Cortex of kidney (tissue), 1 donor: Measurements from ENCODE around the gene MIPEP.

Source experiments
- DNase-seq: peaks from one replicate; lab custom pipeline; 2025; lab: John Stamatoyannopoulos, UW

MIPEP gene

GRCh38 chr13:23852351-23852750, 36.8 kb downstream of the MIPEP start:
- DNase-seq = no peak

DNA sequence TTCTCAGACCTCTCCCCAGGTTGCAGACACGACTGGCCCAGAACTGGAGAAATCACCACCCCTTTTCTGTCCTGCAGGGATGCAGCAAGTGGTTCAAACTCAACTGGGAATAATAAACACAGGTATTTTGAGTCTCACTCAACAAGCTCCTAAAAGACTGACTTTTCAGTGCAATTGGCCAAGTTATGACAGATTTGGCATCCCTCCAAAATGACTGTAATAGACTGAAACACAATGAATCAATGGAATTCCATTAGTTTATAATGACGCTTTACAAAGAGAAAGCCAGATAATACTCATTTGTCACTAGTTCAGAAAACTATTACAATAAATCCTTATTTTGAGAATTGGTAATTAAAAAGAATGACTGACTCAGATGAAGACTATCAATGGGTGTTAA, 38.1 kb downstream of the MIPEP start:
- DNase-seq = no peak

- DNase-seq = no peak
Observed at GRCh38 chr13:23850134-23850533, 39.1 kb downstream of the MIPEP start.

DNA sequence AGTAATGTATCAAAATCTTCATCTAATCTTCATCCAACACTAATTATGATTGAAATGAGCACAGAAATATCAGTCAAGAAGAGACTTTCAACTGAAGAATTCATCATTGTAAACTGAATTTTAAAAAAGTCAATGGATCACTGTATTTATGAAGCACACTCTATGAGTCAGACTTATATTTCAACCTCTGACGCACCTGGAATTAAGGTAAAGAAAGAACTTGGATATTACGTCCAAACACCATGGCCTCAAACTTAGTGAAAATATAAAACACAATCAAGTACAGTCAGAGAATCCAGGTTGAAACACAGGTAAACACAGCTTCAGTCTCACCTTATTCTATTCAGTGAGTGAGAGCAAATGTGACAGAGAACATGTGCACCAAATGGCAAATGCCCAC, 39.5 kb downstream of the MIPEP start:
- no peak for DNase-seq

GRCh38 chr13:23848646-23849141, 40.5 kb downstream of the MIPEP start:
- no peak for DNase-seq

DNA sequence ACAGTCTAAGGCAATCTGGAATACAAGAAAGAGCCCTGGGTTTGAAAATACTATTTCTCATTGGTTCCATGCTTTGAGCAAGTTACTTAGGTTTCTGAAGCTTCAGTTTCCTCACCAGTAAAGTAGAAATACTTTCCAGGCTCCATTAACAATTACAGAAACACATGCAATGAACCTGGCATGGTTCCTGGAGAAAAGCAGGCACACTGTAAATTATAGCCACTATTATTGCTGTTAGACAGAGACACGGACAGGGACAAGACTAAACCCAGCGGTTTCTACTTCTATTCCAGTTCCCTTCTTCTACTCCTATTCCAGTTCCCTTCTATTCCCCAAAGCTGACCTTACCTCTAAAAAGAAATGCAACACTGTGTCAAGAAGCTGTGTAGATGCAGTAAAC, 41.2 kb downstream of the MIPEP start:
- DNase-seq = no peak

DNA sequence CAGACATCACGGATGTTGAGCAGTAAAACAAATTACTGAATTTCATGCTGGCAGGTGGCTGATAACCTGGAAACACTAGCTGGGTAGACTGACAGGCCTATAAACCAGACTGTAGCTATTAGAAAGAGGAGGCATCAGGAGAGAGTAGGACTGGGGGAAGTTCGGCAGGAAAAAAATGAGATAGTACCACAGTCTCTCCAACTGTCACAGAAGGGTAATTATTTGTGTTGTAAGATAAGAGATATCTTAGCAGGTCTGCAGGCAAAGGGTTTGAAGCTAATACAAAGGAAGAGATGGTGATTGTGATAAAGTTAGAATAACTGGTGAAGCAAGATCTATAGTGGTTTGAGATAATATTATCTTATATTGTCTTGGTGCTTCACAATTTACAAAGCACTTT, 41.7 kb downstream of the MIPEP start:
- no peak for DNase-seq

DNA sequence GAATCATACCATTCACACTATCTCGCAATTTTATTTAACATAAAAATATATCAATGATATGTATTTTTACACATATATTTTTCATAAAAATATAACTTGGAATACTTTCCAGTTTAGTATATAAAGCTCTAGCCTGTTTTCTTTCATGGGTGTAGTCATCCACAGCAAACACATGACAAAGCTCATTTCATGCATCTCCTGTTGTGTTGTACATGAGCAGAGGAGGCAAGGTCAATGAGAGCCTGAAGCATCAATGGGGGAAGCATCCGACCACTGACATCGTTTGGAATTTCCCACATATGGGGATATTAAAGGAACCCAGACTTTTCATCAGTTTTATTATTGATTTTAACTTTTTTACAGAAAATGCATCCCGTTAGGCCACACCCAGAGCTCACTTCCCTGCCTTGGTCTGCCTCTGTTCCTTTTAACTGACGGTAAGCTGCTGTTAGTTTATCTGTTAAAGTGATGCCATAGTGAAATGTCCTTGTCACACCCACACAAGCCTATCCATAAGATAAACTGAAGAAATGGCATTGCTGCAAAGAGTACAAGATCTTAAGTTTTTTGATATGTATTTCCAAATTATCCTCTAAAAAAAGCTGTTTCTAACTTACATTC, 44.0 kb downstream of the MIPEP start:
- no peak for DNase-seq

DNA sequence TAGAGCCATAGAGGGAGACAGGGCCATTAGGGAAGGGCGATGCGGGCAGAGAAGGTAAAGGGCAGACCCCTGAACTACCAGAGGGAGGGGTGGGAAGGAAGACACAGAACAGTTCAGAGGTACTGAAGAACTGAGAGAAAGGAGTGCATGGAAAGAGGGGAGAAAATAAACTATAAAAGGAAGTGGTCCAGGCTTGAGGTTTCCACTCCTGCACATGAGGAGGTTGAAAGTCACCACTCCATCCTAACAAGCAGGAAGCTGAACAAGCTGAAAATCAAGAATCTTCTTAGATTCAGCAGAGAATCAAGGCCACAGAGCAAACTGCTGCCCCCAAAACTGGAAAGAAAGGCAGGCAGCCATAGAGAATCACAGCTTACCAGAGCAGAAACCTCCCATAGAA, 45.1 kb downstream of the MIPEP start:
- no peak for DNase-seq

GRCh38 chr13:23843436-23843835, 45.8 kb downstream of the MIPEP start:
- DNase-seq = no peak

DNA sequence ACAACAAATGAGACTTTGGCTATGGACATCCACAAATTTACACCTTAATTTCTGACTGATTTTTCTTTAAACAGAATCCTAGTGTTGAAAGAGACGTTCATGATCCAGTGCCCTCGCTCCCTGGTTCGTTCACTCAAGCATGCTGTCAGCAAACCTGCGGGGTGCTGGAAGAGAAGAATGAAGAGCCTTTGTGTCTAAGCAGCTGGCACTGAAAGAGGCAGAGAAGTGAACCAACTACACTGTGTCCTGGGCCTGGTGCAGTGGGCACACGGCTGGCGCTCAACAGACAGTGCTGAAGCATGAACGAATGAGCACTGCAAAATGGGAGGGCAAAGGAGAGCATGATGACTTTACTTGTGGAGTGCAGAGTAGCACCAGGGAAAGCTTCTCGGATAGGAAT, 46.8 kb downstream of the MIPEP start:
- DNase-seq = no peak

DNA sequence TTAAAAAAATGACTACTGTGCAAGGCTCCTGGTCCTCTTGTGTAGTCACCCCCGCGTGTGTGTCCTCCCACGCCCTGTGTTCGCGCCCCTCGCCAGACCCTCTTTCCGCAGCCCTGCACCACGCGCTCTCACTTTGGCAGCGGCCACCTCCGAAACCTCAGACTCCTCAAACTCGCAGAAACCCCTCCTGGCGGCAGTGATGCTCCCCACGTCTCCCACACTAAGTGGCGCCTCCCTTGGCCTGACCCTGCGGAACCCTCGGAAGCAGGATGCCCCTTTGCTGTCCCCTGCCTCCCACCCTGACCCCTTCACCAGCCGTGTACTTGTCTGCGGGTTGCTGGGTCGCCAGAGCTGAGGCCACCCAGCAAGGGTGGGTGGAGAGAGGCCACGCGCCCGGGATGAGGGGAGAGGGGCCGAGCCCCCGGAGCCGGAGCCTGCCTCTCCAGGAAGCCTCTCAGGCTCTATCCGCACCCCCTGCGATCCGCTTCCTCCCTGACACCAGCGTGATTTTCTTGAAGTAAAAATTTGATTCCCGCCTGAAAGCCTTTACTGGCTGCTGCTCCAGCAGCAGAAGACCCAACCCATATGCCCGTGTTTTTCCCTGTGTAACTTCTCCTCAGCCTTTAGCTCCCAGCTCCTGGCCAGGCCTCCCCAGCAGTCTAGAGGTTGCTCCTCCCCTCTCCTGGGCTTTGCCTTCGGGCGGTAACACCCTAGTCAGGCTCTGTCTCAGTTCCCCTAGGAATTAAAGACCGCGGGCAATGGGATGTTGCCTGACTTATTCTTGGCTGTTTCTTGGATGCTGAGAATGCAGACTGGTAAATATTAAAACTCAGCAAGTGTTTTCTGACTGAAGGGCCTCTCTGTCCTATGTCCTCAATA, 55.2 kb downstream of the MIPEP start:
- DNase-seq = no peak

DNA sequence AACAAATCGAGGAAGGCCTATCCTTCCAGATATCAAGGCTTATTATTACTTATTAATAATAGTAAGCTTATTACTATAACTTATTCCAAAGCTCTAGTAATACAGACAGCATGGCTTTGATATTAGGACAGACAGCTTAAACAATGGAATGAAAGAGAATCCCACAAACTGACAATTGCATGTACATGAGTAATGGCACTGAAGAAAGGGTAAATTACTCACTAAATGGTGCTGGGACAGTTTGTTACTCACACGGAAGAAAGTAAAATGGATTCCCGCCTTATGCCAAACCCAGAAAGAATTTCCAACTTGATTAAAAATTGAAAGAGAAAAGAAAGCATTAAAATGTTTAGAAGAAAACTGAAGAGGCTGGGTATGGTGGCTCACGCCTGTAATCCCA, 60.3 kb downstream of the MIPEP start:
- DNase-seq = no peak

GRCh38 chr13:23828086-23828485, 61.1 kb downstream of the MIPEP start:
- DNase-seq = no peak

- no peak for DNase-seq
Observed at GRCh38 chr13:23825179-23825578, 64.0 kb downstream of the MIPEP start.

- no peak for DNase-seq
Observed at GRCh38 chr13:23824371-23824770, 64.8 kb downstream of the MIPEP start.

GRCh38 chr13:23822252-23822824, 66.9 kb downstream of the MIPEP start:
- DNase-seq = no peak

- DNase-seq = no peak
Observed at GRCh38 chr13:23820530-23820929, 68.7 kb downstream of the MIPEP start.

DNA sequence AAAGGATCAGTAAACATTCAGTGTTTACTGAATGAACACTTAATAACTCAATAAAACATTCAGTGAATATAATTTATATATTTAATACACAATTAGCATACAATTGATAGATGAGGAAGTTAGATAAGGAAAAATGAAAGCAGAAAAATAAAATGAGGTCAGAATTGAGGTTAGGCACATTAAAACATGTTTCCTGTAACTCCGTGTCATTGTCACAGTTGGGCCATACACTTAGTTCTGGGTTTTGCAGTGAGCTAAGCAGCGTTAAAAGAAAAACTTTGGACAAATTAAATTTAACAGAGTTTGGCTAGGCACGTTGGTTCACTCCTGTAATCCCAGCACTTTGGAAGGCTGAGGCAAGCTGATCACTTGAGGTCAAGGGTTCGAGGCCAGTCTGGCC, 71.4 kb downstream of the MIPEP start:
- no peak for DNase-seq

DNA sequence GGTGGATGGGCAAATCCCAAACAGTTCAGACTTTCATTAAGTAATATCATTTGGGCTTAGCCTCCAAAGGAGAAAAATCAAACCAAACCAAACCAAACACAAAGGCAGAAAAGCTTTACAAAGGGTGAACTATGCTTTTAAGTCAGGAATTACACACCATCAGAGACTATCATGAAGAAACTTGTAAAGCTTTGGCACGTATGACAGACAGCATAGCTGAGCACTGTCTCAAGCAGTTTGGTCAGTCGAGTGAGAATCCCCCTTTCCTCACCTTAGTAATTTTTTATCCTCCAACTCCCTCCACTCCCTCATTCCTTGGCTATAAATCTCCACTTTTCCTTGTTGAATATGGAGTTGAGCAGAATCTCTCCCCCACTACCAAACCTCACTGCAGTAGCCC, 72.1 kb downstream of the MIPEP start:
- no peak for DNase-seq

DNA sequence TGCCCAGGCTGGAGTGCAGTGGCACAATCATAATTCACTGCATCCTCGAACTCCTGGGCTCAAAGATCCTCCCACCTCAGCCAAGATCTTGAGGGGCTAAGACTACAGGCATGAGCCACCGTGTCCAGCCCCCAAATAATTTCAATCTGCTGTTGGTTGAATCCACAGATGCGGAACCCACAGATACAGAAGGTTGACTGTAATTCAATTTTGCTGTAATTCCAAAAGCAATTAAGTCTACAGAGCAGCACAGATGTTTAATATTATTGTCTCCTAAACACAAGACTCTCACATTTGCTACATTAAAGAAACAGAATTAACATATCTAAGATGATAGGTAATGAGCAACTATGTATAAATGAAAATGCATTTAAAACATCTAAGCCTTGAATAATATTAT, 75.6 kb downstream of the MIPEP start:
- no peak for DNase-seq

DNA sequence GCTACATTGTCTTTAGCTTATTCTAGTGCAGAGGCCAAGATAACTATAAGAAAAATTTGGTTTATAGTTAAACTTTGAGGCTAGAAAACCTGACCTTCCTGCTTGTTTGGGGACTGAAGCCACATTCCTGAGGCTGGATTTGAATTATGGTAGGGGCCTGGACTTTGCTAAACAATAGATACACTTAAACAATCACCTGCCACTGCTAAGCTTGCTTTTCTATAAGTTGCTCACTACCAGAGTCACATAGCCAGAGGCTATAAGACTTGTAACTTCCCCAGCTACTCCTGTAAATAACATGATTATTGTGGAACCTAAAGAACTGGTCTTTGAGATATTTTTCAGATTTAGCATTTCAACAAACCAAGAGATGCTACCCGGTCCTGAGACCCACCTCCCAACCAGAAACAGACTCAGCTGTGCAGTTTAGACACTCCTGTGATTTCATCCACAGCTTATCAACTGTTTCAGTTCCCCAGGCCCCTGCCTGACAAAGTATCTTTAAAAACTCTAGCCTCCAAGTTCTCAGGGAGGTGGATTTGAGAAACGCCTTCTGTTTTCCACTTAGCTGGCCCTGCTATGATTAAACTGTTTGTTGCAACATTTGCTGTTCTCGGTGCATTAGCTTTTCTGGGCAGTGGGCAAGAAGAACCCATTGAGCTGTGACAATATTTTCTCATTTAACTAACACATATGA, 77.7 kb downstream of the MIPEP start:
- no peak for DNase-seq
